Measurements from ENCODE around the gene SYT1. TPM values are rescaled to one million over a fixed set of nuclear protein-coding genes. Genes with fewer than 3 reads are reported as not detected.
A peak's percentile ranks its signal among the peaks of the same experiment; 100 is the strongest.

SYT1 gene
- total RNA-seq, 1 donor from 2014 or later, result 0.37 TPM

DNA sequence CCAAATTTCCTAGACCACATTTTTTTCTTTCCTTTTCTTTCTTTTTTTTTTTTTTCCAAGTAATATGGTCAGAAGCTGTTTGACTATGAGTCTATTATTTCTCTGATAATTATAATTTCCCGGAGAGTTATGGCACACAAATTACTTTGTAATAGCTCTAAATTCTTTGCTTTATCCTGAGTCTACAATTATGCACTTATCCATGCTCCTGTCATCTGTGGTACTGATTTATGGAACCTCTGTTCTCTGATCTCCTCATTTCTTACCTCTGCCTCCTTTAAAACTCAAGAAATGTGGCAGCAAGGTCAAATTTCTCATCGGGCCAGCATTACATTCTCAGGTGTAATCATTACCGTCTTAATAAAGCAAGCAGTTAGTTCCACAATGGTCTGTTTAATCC, 544.1 kb downstream of the SYT1 start:
- H3K4me1 Mint-ChIP-seq (ENCODE audit: low read depth), result peaks cover 41% of the 10 kb centered on the region
- peak overlapping the region; percentile 78 for H3K27ac Mint-ChIP-seq (ENCODE audit: unreplicated experiment)
- H3K4me3 Mint-ChIP-seq (ENCODE audit: unreplicated experiment), result no peak overlapping the region
- no peaks in the 10 kb centered on the region for H3K9me3 Mint-ChIP-seq (ENCODE audit: low read depth)
- TF ChIP-seq CTCF (IDR thresholded peaks at IDR 0.05), result no peak
- H3K36me3 Mint-ChIP-seq (ENCODE audit: low read depth), result no peaks in the 10 kb centered on the region
- DNase-seq (ENCODE audit: low spot score), result no peak
- H3K27me3 Mint-ChIP-seq (ENCODE audit: low read depth), result no peaks in the 10 kb centered on the region

- no peaks in the 10 kb centered on the region for H3K27me3 Mint-ChIP-seq (ENCODE audit: low read depth)
- H3K9me3 Mint-ChIP-seq (ENCODE audit: low read depth), result no peaks in the 10 kb centered on the region
- peak overlapping the region; percentile 79 for H3K27ac Mint-ChIP-seq (ENCODE audit: unreplicated experiment)
- no peak for TF ChIP-seq CTCF (IDR thresholded peaks at IDR 0.05)
- peaks cover 47% of the 10 kb centered on the region for H3K4me1 Mint-ChIP-seq (ENCODE audit: low read depth)
- no peak for DNase-seq (ENCODE audit: low spot score)
- H3K4me3 Mint-ChIP-seq (ENCODE audit: unreplicated experiment), result peak overlapping the region; percentile 14
- no peaks in the 10 kb centered on the region for H3K36me3 Mint-ChIP-seq (ENCODE audit: low read depth)
These were observed 545.0 kb downstream of the SYT1 start for GRCh38 chr12:79409562-79409961.

- Mint-ChIP-seq H3K4me1 (ENCODE audit: low read depth) (peaks cover 57% of the 10 kb centered on the region), H3K27ac (ENCODE audit: unreplicated experiment) (no peak overlapping the region)
These were observed 547.2 kb downstream of the SYT1 start for GRCh38 chr12:79411791-79412190.

DNA sequence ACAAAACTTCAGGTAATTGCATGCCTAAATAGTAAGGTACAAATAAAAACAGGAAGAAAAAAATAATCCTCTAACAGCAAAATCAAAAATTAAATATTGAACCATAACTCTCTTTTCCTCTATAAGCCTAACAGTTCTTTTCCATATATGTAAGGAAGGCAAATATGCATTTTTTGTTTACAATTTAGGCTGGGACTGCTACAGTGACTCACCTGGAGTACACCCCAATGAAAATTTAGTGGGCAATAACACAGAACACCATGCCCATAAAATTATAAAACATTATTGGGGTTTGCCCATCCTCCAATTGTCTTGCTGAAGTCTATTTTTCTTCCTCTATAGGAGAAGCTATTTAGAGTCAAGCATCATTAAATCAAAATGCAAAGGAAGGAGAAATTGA, 549.2 kb downstream of the SYT1 start:
- Mint-ChIP-seq H3K4me1 (ENCODE audit: low read depth) (peaks cover 46% of the 10 kb centered on the region), H3K4me3 (ENCODE audit: unreplicated experiment) (no peak overlapping the region), H3K27ac (ENCODE audit: unreplicated experiment) (peak overlapping the region; percentile 25), H3K36me3 (ENCODE audit: low read depth) (no peaks in the 10 kb centered on the region), H3K9me3 (ENCODE audit: low read depth) (no peaks in the 10 kb centered on the region), H3K27me3 (ENCODE audit: low read depth) (no peaks in the 10 kb centered on the region)
- DNase-seq (ENCODE audit: low spot score), result no peak
- TF ChIP-seq CTCF (IDR thresholded peaks at IDR 0.05), result no peak

More at GRCh38 chr12:79411791-79412190, 547.2 kb downstream of the SYT1 start:
- no peak overlapping the region for H3K4me3 Mint-ChIP-seq (ENCODE audit: unreplicated experiment)
- no peaks in the 10 kb centered on the region for H3K36me3 Mint-ChIP-seq (ENCODE audit: low read depth)
- no peak for TF ChIP-seq CTCF (IDR thresholded peaks at IDR 0.05)
- no peak for DNase-seq (ENCODE audit: low spot score)
- no peaks in the 10 kb centered on the region for H3K9me3 Mint-ChIP-seq (ENCODE audit: low read depth)
- no peaks in the 10 kb centered on the region for H3K27me3 Mint-ChIP-seq (ENCODE audit: low read depth)

GRCh38 chr12:79414252-79414651, 549.7 kb downstream of the SYT1 start:
- H3K27me3 Mint-ChIP-seq (ENCODE audit: low read depth), result no peaks in the 10 kb centered on the region
- H3K9me3 Mint-ChIP-seq (ENCODE audit: low read depth), result no peaks in the 10 kb centered on the region
- H3K4me1 Mint-ChIP-seq (ENCODE audit: low read depth), result peaks cover 43% of the 10 kb centered on the region
- DNase-seq (ENCODE audit: low spot score), result no peak
- no peak for TF ChIP-seq CTCF (IDR thresholded peaks at IDR 0.05)
- H3K36me3 Mint-ChIP-seq (ENCODE audit: low read depth), result no peaks in the 10 kb centered on the region
- no peak overlapping the region for H3K4me3 Mint-ChIP-seq (ENCODE audit: unreplicated experiment)
- peak overlapping the region; percentile 25 for H3K27ac Mint-ChIP-seq (ENCODE audit: unreplicated experiment)
